ENCODE measurements around the gene GALNT18.

Gene GALNT18

GRCh38 chr11:11334607-11335006 is 287.2 kb downstream of the GALNT18 start:
- no peaks in the 10 kb centered on the region for H3K79me2 ChIP-seq (ENCODE audit: low read length)
- no peak overlapping the region for H3K4me2 ChIP-seq (ENCODE audit: low read depth, low read length)
- no peak overlapping the region for H3K9ac ChIP-seq (ENCODE audit: low read length)
- no peak overlapping the region for H2AFZ ChIP-seq (ENCODE audit: low read length)
- no peaks in the 10 kb centered on the region for H3K9me2 ChIP-seq (replicated peaks; ENCODE audit: insufficient read depth, low read length)
- H4K20me1 ChIP-seq (ENCODE audit: insufficient read depth, low read length), result no peaks in the 10 kb centered on the region
- no peak overlapping the region for H3K27ac ChIP-seq (ENCODE audit: low read length)
- H3K9me3 ChIP-seq (replicated peaks; ENCODE audit: insufficient read depth, low read length), result no peaks in the 10 kb centered on the region
- TF ChIP-seq EZH2phosphoT487 (IDR thresholded peaks at IDR 0.05; ENCODE audit: low read length) (no peak), EZH2 (optimal IDR thresholded peaks at IDR 0.05; ENCODE audit: low read depth, low read length) (no peak), CTCF (IDR thresholded peaks at IDR 0.05; ENCODE audit: low read length) (no peak)
- H3K4me3 ChIP-seq (ENCODE audit: low read length), result no peak overlapping the region
- DNase-seq, result no peak
- no peaks in the 10 kb centered on the region for H3K4me1 ChIP-seq (ENCODE audit: low read length)
- H3K27me3 ChIP-seq (replicated peaks; ENCODE audit: insufficient read depth, low read length), result no peaks in the 10 kb centered on the region
- H3K36me3 ChIP-seq (replicated peaks; ENCODE audit: insufficient read depth, low read length), result no peaks in the 10 kb centered on the region
- H3F3A ChIP-seq (ENCODE audit: insufficient read depth, low read length), result no peaks in the 10 kb centered on the region

- H4K20me1 ChIP-seq (ENCODE audit: insufficient read depth, low read length), result no peaks in the 10 kb centered on the region
- DNase-seq, result no peak
- no peaks in the 10 kb centered on the region for H3K36me3 ChIP-seq (replicated peaks; ENCODE audit: insufficient read depth, low read length)
Measured at GRCh38 chr11:11332141-11332710, 289.6 kb downstream of the GALNT18 start.

GRCh38 chr11:11329062-11329806 is 292.6 kb downstream of the GALNT18 start:
- H3F3A ChIP-seq (ENCODE audit: insufficient read depth, low read length), result no peaks in the 10 kb centered on the region
- H3K79me2 ChIP-seq (ENCODE audit: low read length), result no peaks in the 10 kb centered on the region
- H3K9me2 ChIP-seq (replicated peaks; ENCODE audit: insufficient read depth, low read length), result no peaks in the 10 kb centered on the region
- H3K4me1 ChIP-seq (ENCODE audit: low read length), result no peaks in the 10 kb centered on the region
- H3K27me3 ChIP-seq (replicated peaks; ENCODE audit: insufficient read depth, low read length), result no peaks in the 10 kb centered on the region
- no peak overlapping the region for H3K9ac ChIP-seq (ENCODE audit: low read length)
- no peak for DNase-seq
- TF ChIP-seq CTCF (IDR thresholded peaks at IDR 0.05; ENCODE audit: low read length) (no peak), EZH2 (optimal IDR thresholded peaks at IDR 0.05; ENCODE audit: low read depth, low read length) (no peak), EZH2phosphoT487 (IDR thresholded peaks at IDR 0.05; ENCODE audit: low read length) (no peak)
- no peaks in the 10 kb centered on the region for H4K20me1 ChIP-seq (ENCODE audit: insufficient read depth, low read length)
- no peaks in the 10 kb centered on the region for H3K9me3 ChIP-seq (replicated peaks; ENCODE audit: insufficient read depth, low read length)
- H3K27ac ChIP-seq (ENCODE audit: low read length), result no peak overlapping the region
- no peak overlapping the region for H3K4me3 ChIP-seq (ENCODE audit: low read length)
- no peak overlapping the region for H2AFZ ChIP-seq (ENCODE audit: low read length)
- no peaks in the 10 kb centered on the region for H3K36me3 ChIP-seq (replicated peaks; ENCODE audit: insufficient read depth, low read length)
- no peak overlapping the region for H3K4me2 ChIP-seq (ENCODE audit: low read depth, low read length)

More at GRCh38 chr11:11332141-11332710, 289.6 kb downstream of the GALNT18 start:
- no peak overlapping the region for H3K9ac ChIP-seq (ENCODE audit: low read length)
- no peaks in the 10 kb centered on the region for H3K79me2 ChIP-seq (ENCODE audit: low read length)
- H3K9me3 ChIP-seq (replicated peaks; ENCODE audit: insufficient read depth, low read length), result no peaks in the 10 kb centered on the region
- TF ChIP-seq EZH2phosphoT487 (IDR thresholded peaks at IDR 0.05; ENCODE audit: low read length), result no peak
- TF ChIP-seq EZH2 (optimal IDR thresholded peaks at IDR 0.05; ENCODE audit: low read depth, low read length), result no peak
- TF ChIP-seq CTCF (IDR thresholded peaks at IDR 0.05; ENCODE audit: low read length), result no peak
- no peaks in the 10 kb centered on the region for H3F3A ChIP-seq (ENCODE audit: insufficient read depth, low read length)
- H3K4me3 ChIP-seq (ENCODE audit: low read length), result no peak overlapping the region
- H3K27ac ChIP-seq (ENCODE audit: low read length), result no peak overlapping the region
- H3K27me3 ChIP-seq (replicated peaks; ENCODE audit: insufficient read depth, low read length), result no peaks in the 10 kb centered on the region
- no peaks in the 10 kb centered on the region for H3K9me2 ChIP-seq (replicated peaks; ENCODE audit: insufficient read depth, low read length)
- no peak overlapping the region for H2AFZ ChIP-seq (ENCODE audit: low read length)
- H3K4me1 ChIP-seq (ENCODE audit: low read length), result no peaks in the 10 kb centered on the region
- no peak overlapping the region for H3K4me2 ChIP-seq (ENCODE audit: low read depth, low read length)
